Measurements from ENCODE around the gene EIF2B2.

- no peak for TF ChIP-seq CTCF (IDR thresholded peaks at IDR 0.05)
- TF ChIP-seq POLR2A (IDR thresholded peaks at IDR 0.05): no peak
These were observed 14.1 kb downstream of the EIF2B2 start for GRCh38 chr14:75016815-75017214.
